Endothelial cell of umbilical vein (primary cell): Measurements from ENCODE around the gene CNOT9. TPM values are rescaled to one million over a fixed set of nuclear protein-coding genes. Genes with fewer than 3 reads are reported as not detected.

ENCODE experiments used
- BruUV-seq: library from RNA; stranded (reverse); fragments of 400-500 nt; replicated peaks from 2 replicates; lab custom pipeline; 2021; lab: Mats Ljungman, UMichigan
- CTCF ChIA-PET: fragments of 300-600, 350-600 bp; sonication (Branson Sonifier 250); formaldehyde crosslinking; loops from one replicate; lab custom pipeline; 2021; ENCODE audit warnings: antibody characterized with exemption, inconsistent platforms; lab: Charles Lee
- POLR2A ChIA-PET: fragments of 300-600, 350-600 bp; sonication (Branson Sonifier 250); formaldehyde crosslinking; loops from one replicate; lab custom pipeline; 2021; ENCODE audit warnings: antibody characterized with exemption, inconsistent platforms; lab: Charles Lee
- DNase-seq: peaks from one replicate; pipeline ENCODE4 v3.0.0-alpha.2; 2011; ENCODE audit warnings: low read depth, low spot score
- FAIRE-seq: peaks from 2 replicates; lab custom pipeline; 2011; peaks lifted over from hg19 to GRCh38; lab: Jason Lieb, UNC
- H2AFZ ChIP-seq: 2 replicates; pipeline ENCODE4 v1.6.0; 2012; ENCODE audit warnings: low read depth, low read length, control low read depth, inconsistent platforms
- H3K27ac ChIP-seq: 2 replicates; pipeline ENCODE4 v1.5.1; 2011; ENCODE audit warnings: low read depth, mild to moderate bottlenecking, control low read depth, low read length, moderate library complexity; ENCODE audit not compliant: insufficient read depth
- H3K27me3 ChIP-seq, 2 experiments: 2 replicates each; pipeline versions ENCODE4 v1.6.0 to v1.6.1; 2011; ENCODE audit warnings: low read length in 2 of 2, mixed read lengths in 1 of 2; ENCODE audit not compliant: control insufficient read depth in 2 of 2, insufficient read depth in 2 of 2
- H3K36me3 ChIP-seq, 2 experiments: 2 replicates in 1 of 2; 3 replicates in 1 of 2; pipeline ENCODE4 v1.5.1; 2011; ENCODE audit warnings: low read length in 2 of 2, mild to moderate bottlenecking in 1 of 2, moderate library complexity in 1 of 2; ENCODE audit not compliant: control insufficient read depth in 2 of 2, insufficient read depth in 2 of 2; ENCODE audit errors: extremely low read depth in 1 of 2
- H3K4me1 ChIP-seq: 3 replicates; pipeline ENCODE4 v1.5.1; 2011; ENCODE audit warnings: mild to moderate bottlenecking, low read length; ENCODE audit not compliant: control insufficient read depth, insufficient read depth; ENCODE audit errors: extremely low read depth
- H3K4me2 ChIP-seq: 2 replicates; pipeline ENCODE4 v1.6.1; 2011; ENCODE audit warnings: low read length, control low read depth, mixed read lengths; ENCODE audit not compliant: insufficient read depth
- H3K4me3 ChIP-seq, 3 experiments: fragments of 200-600 bp in 1 of 3; sonication (generic), shearing (Covaris generic) in 1 of 3; replicated peaks in 1 of 3; 2 replicates each; pipeline ENCODE4 v1.5.1; 2011 to 2016; ENCODE audit warnings: control low read depth in 3 of 3, low read length in 3 of 3, mild to moderate bottlenecking in 2 of 3, inconsistent platforms in 1 of 3, low read depth in 1 of 3, moderate library complexity in 1 of 3; ENCODE audit not compliant: insufficient read depth in 1 of 3
- H3K79me2 ChIP-seq: 2 replicates; pipeline ENCODE4 v1.6.0; 2012; ENCODE audit warnings: low read length, inconsistent platforms; ENCODE audit not compliant: control insufficient read depth, insufficient read depth
- H3K9ac ChIP-seq: replicated peaks from 2 replicates; pipeline ENCODE3; 2011; ENCODE audit warnings: low read length, control low read depth; ENCODE audit not compliant: insufficient read depth; ENCODE audit errors: extremely low read depth
- H3K9me1 ChIP-seq: replicated peaks from 3 replicates; pipeline ENCODE4 v1.6.0; 2011; ENCODE audit warnings: mild to moderate bottlenecking, low read length; ENCODE audit not compliant: control insufficient read depth, insufficient read depth; ENCODE audit errors: extremely low read depth
- H3K9me3 ChIP-seq: replicated peaks from 2 replicates; pipeline ENCODE4 v1.5.1; 2012; ENCODE audit warnings: low read length, inconsistent platforms; ENCODE audit not compliant: control insufficient read depth, insufficient read depth
- H4K20me1 ChIP-seq: replicated peaks from 2 replicates; pipeline ENCODE3; 2011; ENCODE audit warnings: mild to moderate bottlenecking, low read length; ENCODE audit not compliant: control insufficient read depth, insufficient read depth; ENCODE audit errors: extremely low read depth
- CTCF ChIP-seq, 2 donors: IDR thresholded peaks; 1 replicate in 1 of 2; 2 replicates in 1 of 2; pipeline ENCODE4 v1.5.1; 2011; ENCODE audit warnings: low read length in 2 of 2, mild to moderate bottlenecking in 2 of 2, moderate library complexity in 2 of 2, control low read depth in 1 of 2, inconsistent platforms in 1 of 2, low read depth in 1 of 2; ENCODE audit not compliant: insufficient read depth in 1 of 2; ENCODE audit errors: extremely low read depth in 1 of 2
- EZH2 ChIP-seq: IDR thresholded peaks from 2 replicates; pipeline ENCODE4 v1.6.1; 2012; ENCODE audit warnings: borderline replicate concordance, low read depth, mild to moderate bottlenecking, moderate library complexity, low read length, inconsistent platforms; ENCODE audit not compliant: severe bottlenecking
- FOS ChIP-seq: IDR thresholded peaks from 2 replicates; pipeline ENCODE4 v1.6.1; 2011; ENCODE audit warnings: mild to moderate bottlenecking, low read length, moderate library complexity, borderline replicate concordance; ENCODE audit not compliant: insufficient read depth
- GATA2 ChIP-seq: IDR thresholded peaks from 2 replicates; pipeline ENCODE4 v1.7.0; 2011; ENCODE audit warnings: low read depth, mild to moderate bottlenecking, moderate library complexity, mixed read lengths, low read length; ENCODE audit not compliant: insufficient read length, insufficient read depth
- JUN ChIP-seq: IDR thresholded peaks from 2 replicates; pipeline ENCODE4 v1.6.1; 2011; ENCODE audit warnings: borderline replicate concordance, low read depth; ENCODE audit not compliant: insufficient read length, insufficient read depth
- MAX ChIP-seq: IDR thresholded peaks from 2 replicates; pipeline ENCODE4 v1.6.1; 2011; ENCODE audit not compliant: insufficient read depth, insufficient read length
- MYC ChIP-seq: IDR thresholded peaks from one replicate; pipeline ENCODE4 v1.6.1; 2011; ENCODE audit warnings: mild to moderate bottlenecking, low read depth, low read length
- POLR2A ChIP-seq: IDR thresholded peaks from 2 replicates; pipeline ENCODE4 v1.6.1; 2012; ENCODE audit warnings: low read depth, mild to moderate bottlenecking, control low read depth, low read length
- POLR2AphosphoS5 ChIP-seq: IDR thresholded peaks from 2 replicates; pipeline ENCODE4 v1.6.1; 2012; ENCODE audit warnings: low read depth, mild to moderate bottlenecking, control low read depth, low read length, moderate library complexity; ENCODE audit not compliant: insufficient read depth
- dilution Hi-C: fragments of 300-500 bp; cut with MboI; formaldehyde crosslinking; loops from one replicate; pipeline ENCODE4 v1.15.0; 2019; ENCODE audit warnings: low sequenced_read_pairs; ENCODE audit not compliant: extremely low pct_ligation_motif_present
- intact Hi-C: fragments of 100-400 bp; cut with micrococcal nuclease; formaldehyde crosslinking; loops from one replicate; pipeline ENCODE4 v1.10.0; 2022
- polyA plus RNA-seq, 4 experiments: library from polyadenylated mRNA; depleted of rRNA in 3 of 4; stranded (reverse) in 3 of 4; unstranded in 1 of 4; fragments of >200 nt; gene quantifications; 2 replicates each; pipeline versions ENCODE4 v1.2.1 to v1.2.3, GENCODE V29; 2011 to 2012; ENCODE audit warnings: missing spikeins in 1 of 4
- total RNA-seq: library from RNA; stranded (reverse); gene quantifications from 2 replicates; pipeline ENCODE4 v1.2.3, GENCODE V29; 2021

Gene CNOT9
- total and polyA plus RNA-seq, 2 donors (not counting 3 experiments of a cell fraction or from before 2014, with no cell fraction given), result 53.2 to 68.9 TPM

DNA sequence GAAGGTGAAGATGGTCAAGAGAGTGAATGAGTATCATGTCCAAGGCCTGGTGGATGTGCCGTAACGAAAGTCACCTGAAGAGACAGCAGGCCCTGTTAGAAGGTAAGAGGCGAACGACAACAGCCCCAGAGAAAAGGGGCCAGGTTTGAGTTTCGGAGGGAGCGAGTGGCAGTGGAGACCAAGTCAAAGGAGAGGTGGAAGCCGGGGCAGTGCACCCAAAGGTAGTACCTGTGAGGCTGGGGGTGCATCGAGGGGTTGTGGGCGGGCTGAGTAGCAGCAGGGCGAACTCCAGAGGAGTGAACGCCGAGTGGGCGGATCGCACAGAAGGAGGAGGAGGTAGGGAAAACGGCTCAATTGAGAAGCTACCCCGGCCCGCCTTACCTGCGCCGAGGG lies 846 bp upstream of the CNOT9 start:
- Histone ChIP-seq H3K9me1 (no peaks in the 10 kb centered on the region), H4K20me1 (no peaks in the 10 kb centered on the region), H3K4me2 (peak overlapping the region; percentile 89), H3K36me3 (peaks cover 3% of the 10 kb centered on the region in 2 experiments), H3K27ac (peak overlapping the region; percentile 77), H2AFZ (peak overlapping the region; percentile 93), H3K79me2 (peaks cover 57% of the 10 kb centered on the region), H3K9me3 (no peaks in the 10 kb centered on the region), H3K27me3 (no peaks in the 10 kb centered on the region), H3K4me3 (peak overlapping the region; percentile 58 to 81 (median 70)), H3K9ac (peak overlapping the region; percentile 85), H3K4me1 (peaks cover 17% of the 10 kb centered on the region)
- no peak for TF ChIP-seq EZH2
- no peak for TF ChIP-seq MYC
- TF ChIP-seq MAX, result no peak
- no peak for TF ChIP-seq JUN
- TF ChIP-seq POLR2AphosphoS5, result no peak
- no peak for TF ChIP-seq POLR2A
- no peak for TF ChIP-seq GATA2
- no peak for TF ChIP-seq CTCF (IDR thresholded peaks at IDR 0.05; ENCODE audit: extremely low read depth in 1 of 2, insufficient read depth in 1 of 2, low read depth in 1 of 2, low read length in 2 of 2)
- no peak for TF ChIP-seq FOS
- ChIA-PET POLR2A (no interaction called here), CTCF (interaction anchor here (1.0 to 1.1 kb wide), 2 partner anchors 18 to 82 kb away, joined by 3 read pairs; no protein-coding TSS in a partner anchor)
- dilution Hi-C loops (loop anchor here (5.0 kb wide), 1 partner anchor 80 kb away; no protein-coding TSS in a partner anchor), intact Hi-C loops (loop anchor here (1.0 to 10.0 kb wide), 9 partner anchors 65 to 817 kb away; partner anchors contain the start of genes AAMP, CNPPD1, CTDSP1 and DNPEP)
- BruUV-seq, result TSS peak; percentile 35
- DNase-seq (no peak), FAIRE-seq (no peak)
